SH-SY5Y (cell line): ENCODE results near the gene CDC25C.

Source experiments
- GATA2 ChIP-seq: IDR thresholded peaks from 2 replicates; pipeline ENCODE4 v1.6.1; 2011; ENCODE audit warnings: mild to moderate bottlenecking, low read depth, low read length
- GATA3 ChIP-seq: IDR thresholded peaks from 2 replicates; pipeline ENCODE4 v1.6.1; 2011; ENCODE audit warnings: low read depth, mild to moderate bottlenecking, low read length, moderate library complexity

CDC25C gene

GRCh38 chr5:138352722-138353559, 21.3 kb upstream of the CDC25C start:
- TF ChIP-seq GATA2 (no peak), GATA3 (no peak)

- no peak for TF ChIP-seq GATA3
Observed at GRCh38 chr5:138352071-138352721, 20.6 kb upstream of the CDC25C start, which contains the start of gene KDM3B. KDM3B (plus strand) TSS chr5:138352685; CDS start chr5:138352796, 111 bp downstream.

GRCh38 chr5:138351517-138351916, 19.9 kb upstream of the CDC25C start:
- TF ChIP-seq GATA3 (no peak), GATA2 (no peak)

- no peak for TF ChIP-seq GATA3
- TF ChIP-seq GATA2, result no peak
Observed at GRCh38 chr5:138351056-138351455, 19.5 kb upstream of the CDC25C start.

GRCh38 chr5:138350563-138350890, 18.9 kb upstream of the CDC25C start:
- no peak for TF ChIP-seq GATA3
- TF ChIP-seq GATA2, result no peak

- TF ChIP-seq GATA3, result no peak
- no peak for TF ChIP-seq GATA2
Observed at GRCh38 chr5:138349852-138350562, 18.4 kb upstream of the CDC25C start.

GRCh38 chr5:138346889-138347288, 15.3 kb upstream of the CDC25C start:
- TF ChIP-seq GATA3 (no peak), GATA2 (no peak)

- TF ChIP-seq GATA3, result no peak
- TF ChIP-seq GATA2, result no peak
Observed at GRCh38 chr5:138344887-138345622, 13.5 kb upstream of the CDC25C start.

GRCh38 chr5:138340008-138340407, 8.4 kb upstream of the CDC25C start:
- TF ChIP-seq GATA3 (no peak), GATA2 (no peak)

- TF ChIP-seq GATA2 (no peak), GATA3 (no peak)
Observed at GRCh38 chr5:138339464-138339863, 7.9 kb upstream of the CDC25C start.

GRCh38 chr5:138339091-138339456, 7.5 kb upstream of the CDC25C start:
- TF ChIP-seq GATA2, result no peak
- TF ChIP-seq GATA3, result no peak

GRCh38 chr5:138338411-138339090, 6.9 kb upstream of the CDC25C start:
- TF ChIP-seq GATA3 (no peak), GATA2 (no peak)

GRCh38 chr5:138337685-138338410, 6.2 kb upstream of the CDC25C start, which contains the start of gene FAM53C:
FAM53C (plus strand) TSS chr5:138338266; CDS start chr5:138341336, 3,070 bp downstream.
- no peak for TF ChIP-seq GATA2
- TF ChIP-seq GATA3, result no peak
